ENCODE data around the gene TMA7.
A peak's percentile ranks its signal among the peaks of the same experiment; 100 is the strongest.
"Not testable (repeated sequence)": the region's sequence is repeated elsewhere in the genome, so short reads cannot be mapped to it uniquely, and the experiment has no call there.

The TMA7 gene

DNA sequence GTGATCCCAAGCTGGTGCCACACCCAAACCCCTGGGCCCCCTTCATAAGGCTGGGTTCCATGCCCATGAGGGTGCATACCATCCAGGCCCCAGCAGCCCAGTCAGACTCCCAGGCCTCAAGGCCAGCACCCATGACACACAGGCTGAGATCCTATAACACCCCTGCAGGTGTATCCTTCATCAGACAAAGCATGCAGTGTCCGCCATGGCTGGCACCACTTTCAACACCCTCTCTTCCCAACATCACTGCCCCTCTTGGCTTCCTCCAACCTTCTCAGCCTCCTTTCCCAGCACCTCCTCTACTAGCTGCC, 3.6 kb upstream of the TMA7 start:
- DNase-seq (ENCODE audit: low read depth) = no peak

- DNase-seq (ENCODE audit: low read depth) = no peak
These were observed 3.2 kb upstream of the TMA7 start for GRCh38 chr3:48436855-48437254.

GRCh38 chr3:48437812-48438211, 2.2 kb upstream of the TMA7 start:
- DNase-seq (ENCODE audit: low read depth) = no peak

DNA sequence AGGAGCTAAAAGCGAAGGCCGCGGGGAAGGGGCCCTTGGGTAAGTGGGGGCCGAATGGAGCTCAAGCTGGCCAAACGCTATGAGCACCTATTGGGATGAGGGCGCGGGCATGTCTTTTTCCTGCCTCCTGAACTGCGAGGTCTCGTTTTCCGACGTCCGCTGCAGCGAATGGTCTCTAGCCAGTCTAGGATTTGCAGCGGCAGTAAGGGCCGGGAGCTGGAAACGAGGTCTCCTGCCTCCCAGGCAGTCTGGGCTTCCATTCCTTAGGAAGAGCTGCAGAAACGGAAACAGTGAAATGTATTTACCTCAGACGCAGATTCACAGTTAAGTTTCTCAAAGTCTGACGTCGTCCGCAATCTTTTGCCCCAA, 517 bp downstream of the TMA7 start:
- DNase-seq (ENCODE audit: low read depth) = no peak

- no peak for DNase-seq (ENCODE audit: low read depth)
These were observed 1.9 kb downstream of the TMA7 start for GRCh38 chr3:48441940-48442339.

- no peak for DNase-seq (ENCODE audit: low read depth)
These were observed 5.3 kb downstream of the TMA7 start for GRCh38 chr3:48445277-48445882.

GRCh38 chr3:48446043-48446424, 6.0 kb downstream of the TMA7 start:
- no peak for DNase-seq (ENCODE audit: low read depth)

GRCh38 chr3:48446425-48447193, 6.6 kb downstream of the TMA7 start, which contains the start of gene ATRIP:
TSS of gene ATRIP (plus strand) at chr3:48446737. CDS start at chr3:48446846, 109 bp downstream.
- DNase-seq (ENCODE audit: low read depth) = no peak

DNA sequence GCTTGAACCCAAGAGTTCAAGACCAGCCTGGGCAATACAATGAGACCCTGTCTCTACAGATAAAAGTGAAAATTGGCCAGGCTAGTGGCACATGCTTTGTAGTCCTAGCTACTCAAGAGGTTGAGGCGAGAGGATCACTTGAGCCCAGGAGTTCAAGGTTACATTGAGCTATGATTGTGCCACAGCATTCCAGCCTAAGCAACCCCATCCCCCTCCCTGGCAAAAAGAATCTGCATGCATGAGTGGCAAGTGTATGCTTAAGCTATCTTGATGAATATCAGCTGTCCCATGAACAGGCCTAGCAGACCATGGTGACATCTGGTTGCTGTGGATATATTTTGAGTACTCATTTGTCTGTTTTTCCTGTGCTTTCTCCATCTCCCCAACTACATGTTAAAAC, 11.2 kb downstream of the TMA7 start:
- no peak for DNase-seq (ENCODE audit: low read depth)

GRCh38 chr3:48456456-48456855, 16.4 kb downstream of the TMA7 start:
- no peak for DNase-seq (ENCODE audit: low read depth)

DNA sequence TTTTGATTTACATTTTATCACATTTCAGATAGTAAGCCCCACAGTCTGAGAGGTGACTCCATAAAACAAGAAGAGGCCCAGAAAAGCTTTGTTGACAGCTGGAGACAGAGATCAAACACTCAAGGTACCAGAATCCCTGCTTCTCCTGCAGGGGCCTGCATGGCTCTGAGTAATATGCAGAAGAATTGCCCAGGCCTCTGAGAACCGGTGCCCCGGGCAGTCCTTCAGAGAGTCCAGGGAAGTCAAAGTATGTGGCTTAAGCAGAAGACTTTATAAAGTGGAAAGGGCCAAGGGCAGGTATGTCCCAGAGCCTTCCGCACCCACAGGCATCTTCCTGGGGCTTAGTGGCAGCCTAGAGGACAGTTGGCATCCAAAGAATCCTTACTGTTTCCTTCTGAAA, 19.3 kb downstream of the TMA7 start:
- DNase-seq (ENCODE audit: low read depth) = no peak

- no peak for DNase-seq (ENCODE audit: low read depth)
These were observed 19.9 kb downstream of the TMA7 start for GRCh38 chr3:48459773-48460516.

DNA sequence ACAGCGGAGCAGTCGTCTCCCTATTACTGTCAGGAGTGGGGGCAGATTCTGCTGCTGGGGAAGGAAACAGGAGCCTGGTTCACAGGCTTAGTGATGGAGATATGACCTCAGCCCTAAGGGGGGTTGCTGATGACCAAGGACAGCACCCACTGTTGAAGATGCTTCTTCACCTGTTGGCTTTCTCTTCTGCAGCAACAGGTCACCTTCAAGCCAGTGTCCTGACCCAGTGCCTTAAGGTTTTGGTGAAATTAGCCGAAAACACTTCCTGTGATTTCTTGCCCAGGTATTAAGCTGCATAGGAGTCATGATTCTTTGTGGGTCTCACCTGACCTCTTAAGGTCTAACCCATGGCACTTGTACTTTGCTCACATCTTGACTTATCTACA, 20.5 kb downstream of the TMA7 start:
- DNase-seq (ENCODE audit: low read depth) = no peak

GRCh38 chr3:48461767-48462166, 21.7 kb downstream of the TMA7 start:
- not testable (repeated sequence) for DNase-seq (ENCODE audit: low read depth)

- no peak for DNase-seq (ENCODE audit: low read depth)
These were observed 23.6 kb downstream of the TMA7 start for GRCh38 chr3:48463703-48464102.

- DNase-seq (ENCODE audit: low read depth) = no peak
These were observed 24.7 kb downstream of the TMA7 start for GRCh38 chr3:48464713-48465221.

DNA sequence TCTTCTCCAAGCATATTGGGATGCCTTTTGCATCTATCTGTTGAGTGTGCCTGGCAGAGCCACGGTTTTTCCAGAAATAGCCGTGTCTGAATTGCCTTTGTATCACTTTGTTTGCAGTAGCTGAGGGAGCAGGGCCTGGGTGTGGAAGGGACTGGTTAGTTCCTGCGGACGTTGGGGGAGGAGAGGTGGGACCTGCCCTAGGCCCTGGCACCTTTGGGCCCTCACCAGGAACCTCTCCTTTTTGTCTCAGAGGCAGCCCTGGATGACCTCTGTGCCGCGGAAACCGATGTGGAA, 25.1 kb downstream of the TMA7 start:
- DNase-seq (ENCODE audit: low read depth) = no peak

GRCh38 chr3:48465531-48466378, 25.7 kb downstream of the TMA7 start:
- peak; percentile 99 for DNase-seq (ENCODE audit: low read depth)

- no peak for DNase-seq (ENCODE audit: low read depth)
These were observed 26.5 kb downstream of the TMA7 start for GRCh38 chr3:48466386-48467109.

DNA sequence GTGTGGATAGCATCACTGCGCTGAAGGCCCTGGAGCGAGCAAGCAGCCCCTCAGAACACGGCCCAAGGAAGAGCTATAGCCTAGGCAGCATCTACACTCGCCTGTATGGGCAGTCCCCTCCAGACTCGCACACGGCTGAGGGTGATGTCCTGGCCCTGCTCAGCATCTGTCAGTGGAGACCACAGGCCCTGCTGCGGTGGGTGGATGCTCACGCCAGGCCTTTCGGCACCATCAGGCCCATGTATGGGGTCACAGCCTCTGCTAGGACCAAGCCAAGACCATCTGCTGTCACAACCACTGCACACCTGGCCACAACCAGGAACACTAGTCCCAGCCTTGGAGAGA, 27.0 kb downstream of the TMA7 start:
- DNase-seq (ENCODE audit: low read depth) = no peak

GRCh38 chr3:48467473-48468267, 27.6 kb downstream of the TMA7 start:
- no peak for DNase-seq (ENCODE audit: low read depth)
